ENCODE data around the gene DIPK1A.

DNA sequence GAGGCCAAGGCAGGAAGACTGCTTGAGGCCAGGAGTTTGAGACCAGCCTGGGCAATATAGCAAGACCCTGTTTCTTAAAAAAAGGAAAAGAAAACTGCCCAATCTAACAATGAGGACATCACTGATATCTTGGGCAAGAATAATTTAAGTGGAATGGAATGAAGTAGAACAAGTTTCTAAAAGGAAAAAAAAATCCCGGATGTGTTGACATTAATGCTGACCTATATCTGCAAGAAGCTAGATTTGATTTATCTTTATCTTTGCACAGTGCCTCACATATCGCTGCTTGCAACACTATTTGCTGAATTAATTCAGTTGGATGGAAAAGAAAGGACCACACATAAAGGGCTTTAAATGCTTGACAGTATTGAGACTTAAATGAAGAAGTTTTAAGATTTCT, 27.8 kb downstream of the DIPK1A start:
- TF ChIP-seq EZH2 (IDR thresholded peaks at IDR 0.05), result no peak
- no peak for TF ChIP-seq POLR2AphosphoS5 (IDR thresholded peaks at IDR 0.05; ENCODE audit: borderline replicate concordance, low read depth, low read length)
- no peak for TF ChIP-seq FOXP2 (optimal IDR thresholded peaks at IDR 0.05; ENCODE audit: control extremely low read depth, extremely low read length, insufficient read depth)
